HuH-7.5 (cell line): ENCODE data around the gene TFAP2E.
"Not testable (repeated sequence)": the region's sequence is repeated elsewhere in the genome, so short reads cannot be mapped to it uniquely, and the experiment has no call there.

Experiments used
- DNase-seq: peaks from one replicate; pipeline ENCODE4 v3.0.0; 2011; ENCODE audit warnings: low spot score

TFAP2E gene

DNA sequence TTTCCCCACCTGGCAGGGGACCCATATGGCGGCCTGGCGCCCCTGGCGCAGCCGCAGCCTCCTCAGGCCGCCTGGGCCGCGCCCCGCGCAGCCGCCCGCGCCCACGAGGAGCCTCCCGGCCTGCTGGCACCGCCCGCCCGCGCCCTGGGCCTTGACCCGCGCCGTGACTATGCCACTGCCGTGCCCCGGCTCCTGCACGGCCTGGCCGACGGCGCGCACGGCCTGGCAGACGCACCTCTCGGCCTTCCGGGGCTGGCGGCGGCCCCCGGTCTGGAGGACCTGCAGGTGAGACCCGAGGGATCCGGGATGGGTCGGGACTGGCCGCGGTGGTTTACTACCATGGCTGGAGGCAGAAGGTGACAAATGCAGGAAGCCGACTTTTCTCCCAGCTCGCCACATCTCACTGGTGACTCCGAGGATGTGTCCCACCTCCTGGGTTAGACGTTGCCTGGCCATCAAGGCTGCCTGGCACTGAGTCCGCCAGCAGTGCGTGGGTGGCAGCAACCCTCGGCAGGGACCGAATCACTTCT is 1.1 kb downstream of the TFAP2E start:
- DNase-seq = no peak

DNA sequence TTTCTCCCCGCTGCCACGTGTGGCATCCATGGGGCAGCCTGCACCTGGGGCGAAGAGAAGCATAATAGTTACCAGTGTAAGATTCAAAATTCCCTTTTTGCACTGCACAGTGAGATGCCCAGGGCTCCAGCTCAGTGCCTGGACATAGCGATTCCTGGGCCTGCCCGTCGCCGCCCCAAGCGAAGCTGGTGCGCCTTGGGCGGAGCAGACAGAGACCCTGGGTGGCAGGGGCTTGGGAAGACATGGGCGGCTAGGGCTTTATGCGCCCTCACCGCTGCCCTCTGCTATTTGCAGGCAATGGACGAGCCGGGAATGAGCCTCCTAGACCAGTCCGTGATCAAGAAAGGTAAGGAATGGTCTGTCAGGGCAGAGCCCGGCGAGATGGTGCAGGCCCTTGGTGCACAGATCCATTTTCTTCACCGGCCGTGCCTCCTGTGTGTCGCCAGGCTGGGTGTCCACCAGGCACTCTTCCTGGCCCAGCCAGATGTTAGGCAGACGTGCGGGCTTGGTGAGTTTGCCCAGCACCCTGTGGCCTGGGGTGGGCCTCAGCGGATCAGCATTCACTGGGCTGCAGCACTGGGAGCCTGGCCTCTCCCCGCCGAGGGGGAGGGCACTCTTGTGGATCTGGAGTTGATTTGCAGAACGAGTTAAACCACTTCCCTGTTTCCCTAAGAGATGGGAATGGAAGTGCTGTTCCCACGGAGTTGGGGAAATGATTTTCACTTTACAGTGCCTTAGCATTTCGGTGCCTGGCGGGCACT is 1.7 kb downstream of the TFAP2E start:
- DNase-seq = no peak

DNA sequence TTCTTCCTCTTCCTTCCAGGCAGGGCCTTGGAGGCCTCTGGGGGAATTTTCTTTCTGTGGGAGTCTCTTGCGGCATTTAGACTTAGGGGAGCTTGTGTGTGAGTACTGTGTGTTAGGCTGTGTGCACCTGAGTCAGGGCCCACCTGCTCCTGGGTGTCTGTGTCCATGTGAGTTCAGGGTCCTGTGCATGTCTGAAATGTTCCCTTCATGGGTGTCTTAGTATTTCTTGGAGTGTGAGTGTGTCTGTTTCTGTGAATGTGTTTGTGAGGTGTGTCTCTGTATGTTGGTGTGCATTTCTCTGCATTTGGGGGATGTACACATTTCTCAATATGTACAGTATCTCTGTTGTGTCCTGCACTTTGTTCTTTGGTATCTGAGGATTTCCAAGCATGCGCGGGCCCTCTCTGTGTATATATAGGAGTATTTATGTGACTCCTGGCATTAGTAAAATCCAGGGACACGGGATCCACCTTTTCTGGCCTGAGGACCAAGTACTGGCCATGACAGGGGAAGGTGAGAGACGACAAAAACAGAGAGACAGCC is 2.4 kb downstream of the TFAP2E start:
- no peak for DNase-seq

- DNase-seq = no peak
Observed at GRCh38 chr1:35576061-35576765, 3.1 kb downstream of the TFAP2E start.

DNA sequence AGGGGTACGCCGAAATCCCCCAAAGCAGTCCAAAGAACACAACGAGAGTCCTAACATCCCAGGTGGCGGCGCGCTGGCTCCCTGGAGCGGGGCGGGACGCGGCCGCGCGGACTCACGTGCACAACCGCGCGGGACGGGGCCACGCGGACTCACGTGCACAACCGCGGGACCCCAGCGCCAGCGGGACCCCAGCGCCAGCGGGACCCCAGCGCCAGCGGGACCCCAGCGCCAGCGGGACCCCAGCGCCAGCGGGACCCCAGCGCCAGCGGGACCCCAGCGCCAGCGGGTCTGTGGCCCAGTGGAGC is 3.6 kb downstream of the TFAP2E start:
- not testable (repeated sequence) for DNase-seq

DNA sequence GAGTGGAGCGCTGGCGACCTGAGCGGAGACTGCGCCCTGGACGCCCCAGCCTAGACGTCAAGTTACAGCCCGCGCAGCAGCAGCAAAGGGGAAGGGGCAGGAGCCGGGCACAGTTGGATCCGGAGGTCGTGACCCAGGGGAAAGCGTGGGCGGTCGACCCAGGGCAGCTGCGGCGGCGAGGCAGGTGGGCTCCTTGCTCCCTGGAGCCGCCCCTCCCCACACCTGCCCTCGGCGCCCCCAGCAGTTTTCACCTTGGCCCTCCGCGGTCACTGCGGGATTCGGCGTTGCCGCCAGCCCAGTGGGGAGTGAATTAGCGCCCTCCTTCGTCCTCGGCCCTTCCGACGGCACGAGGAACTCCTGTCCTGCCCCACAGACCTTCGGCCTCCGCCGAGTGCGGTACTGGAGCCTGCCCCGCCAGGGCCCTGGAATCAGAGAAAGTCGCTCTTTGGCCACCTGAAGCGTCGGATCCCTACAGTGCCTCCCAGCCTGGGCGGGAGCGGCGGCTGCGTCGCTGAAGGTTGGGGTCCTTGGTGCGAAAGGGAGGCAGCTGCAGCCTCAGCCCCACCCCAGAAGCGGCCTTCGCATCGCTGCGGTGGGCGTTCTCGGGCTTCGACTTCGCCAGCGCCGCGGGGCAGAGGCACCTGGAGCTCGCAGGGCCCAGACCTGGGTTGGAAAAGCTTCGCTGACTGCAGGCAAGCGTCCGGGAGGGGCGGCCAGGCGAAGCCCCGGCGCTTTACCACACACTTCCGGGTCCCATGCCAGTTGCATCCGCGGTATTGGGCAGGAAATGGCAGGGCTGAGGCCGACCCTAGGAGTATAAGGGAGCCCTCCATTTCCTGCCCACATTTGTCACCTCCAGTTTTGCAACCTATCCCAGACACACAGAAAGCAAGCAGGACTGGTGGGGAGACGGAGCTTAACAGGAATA is 4.2 kb downstream of the TFAP2E start:
- DNase-seq = no peak

- no peak for DNase-seq
Observed at GRCh38 chr1:35580949-35581388, 7.9 kb downstream of the TFAP2E start.

GRCh38 chr1:35581621-35582020 is 8.5 kb downstream of the TFAP2E start:
- DNase-seq = not testable (repeated sequence)

- no peak for DNase-seq
Observed at GRCh38 chr1:35585281-35585680, 12.2 kb downstream of the TFAP2E start.

DNA sequence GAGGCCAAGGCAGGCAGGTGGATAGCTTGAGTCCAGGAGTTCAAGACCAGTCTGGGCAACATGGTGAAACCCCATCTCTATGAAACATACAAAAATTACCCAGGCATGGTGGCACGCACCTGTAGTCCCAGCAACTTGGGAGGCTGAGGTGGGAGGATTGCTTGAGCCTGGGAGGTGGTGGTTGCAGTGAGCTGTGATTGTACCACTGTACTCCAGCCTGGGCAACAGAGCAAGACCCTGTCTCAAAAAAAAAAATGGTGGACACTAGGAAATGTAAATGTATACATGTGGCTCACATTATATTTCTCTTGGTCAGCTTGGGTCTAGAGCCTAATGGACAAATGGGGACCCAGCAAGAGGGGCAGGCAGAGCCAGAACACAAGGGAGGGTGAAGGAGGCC is 12.7 kb downstream of the TFAP2E start:
- not testable (repeated sequence) for DNase-seq

- DNase-seq = no peak
Observed at GRCh38 chr1:35586808-35587207, 13.7 kb downstream of the TFAP2E start.

DNA sequence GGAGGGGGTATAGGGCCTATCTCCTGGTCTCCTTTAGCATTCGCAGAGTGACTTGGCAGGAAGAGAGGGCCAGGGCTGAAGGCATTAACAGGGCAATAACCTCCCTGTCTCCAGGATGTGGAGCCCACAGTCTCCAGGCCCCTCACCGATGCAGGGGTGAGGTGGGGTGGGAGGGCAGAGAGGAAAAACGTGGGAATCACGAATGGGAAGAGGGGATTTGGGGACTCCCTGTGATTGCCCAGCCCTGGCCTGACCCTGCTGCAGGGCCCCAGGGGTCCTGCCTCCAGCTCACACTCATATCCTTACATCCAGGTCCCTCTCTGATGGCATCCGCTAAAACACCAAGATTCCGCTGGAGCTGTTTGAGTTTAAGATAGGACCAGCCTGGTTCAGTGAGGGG is 14.6 kb downstream of the TFAP2E start:
- no peak for DNase-seq

DNA sequence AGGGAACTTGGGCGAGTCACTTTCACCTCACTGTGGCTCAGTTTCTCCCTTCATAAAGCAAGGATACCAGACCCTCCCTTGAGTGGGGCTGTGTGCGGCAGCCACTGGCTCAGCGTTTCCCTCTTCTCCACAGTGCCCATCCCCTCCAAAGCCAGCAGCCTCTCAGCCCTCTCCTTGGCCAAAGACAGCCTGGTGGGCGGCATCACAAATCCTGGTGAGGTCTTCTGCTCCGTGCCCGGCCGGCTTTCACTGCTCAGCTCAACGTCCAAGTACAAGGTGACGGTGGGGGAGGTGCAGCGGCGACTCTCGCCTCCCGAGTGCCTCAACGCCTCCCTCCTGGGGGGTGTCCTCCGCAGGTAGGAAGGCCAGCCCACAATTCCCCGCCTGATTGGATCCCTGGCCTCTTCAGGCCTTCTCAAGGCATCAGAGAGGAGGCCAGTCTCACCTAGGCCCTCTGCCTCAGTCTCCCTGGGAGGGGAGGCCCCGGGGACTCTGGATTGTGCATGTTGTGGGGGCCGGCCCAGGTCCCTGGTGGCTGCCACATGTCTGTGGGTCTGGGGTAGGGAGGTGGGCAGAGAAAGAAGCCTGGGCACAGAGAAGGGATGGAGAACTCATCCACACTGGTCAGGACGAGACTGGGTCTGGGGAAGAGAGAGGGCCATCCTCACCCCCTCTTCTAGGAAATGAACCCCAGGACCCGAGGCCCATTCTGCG is 15.2 kb downstream of the TFAP2E start:
- no peak for DNase-seq

DNA sequence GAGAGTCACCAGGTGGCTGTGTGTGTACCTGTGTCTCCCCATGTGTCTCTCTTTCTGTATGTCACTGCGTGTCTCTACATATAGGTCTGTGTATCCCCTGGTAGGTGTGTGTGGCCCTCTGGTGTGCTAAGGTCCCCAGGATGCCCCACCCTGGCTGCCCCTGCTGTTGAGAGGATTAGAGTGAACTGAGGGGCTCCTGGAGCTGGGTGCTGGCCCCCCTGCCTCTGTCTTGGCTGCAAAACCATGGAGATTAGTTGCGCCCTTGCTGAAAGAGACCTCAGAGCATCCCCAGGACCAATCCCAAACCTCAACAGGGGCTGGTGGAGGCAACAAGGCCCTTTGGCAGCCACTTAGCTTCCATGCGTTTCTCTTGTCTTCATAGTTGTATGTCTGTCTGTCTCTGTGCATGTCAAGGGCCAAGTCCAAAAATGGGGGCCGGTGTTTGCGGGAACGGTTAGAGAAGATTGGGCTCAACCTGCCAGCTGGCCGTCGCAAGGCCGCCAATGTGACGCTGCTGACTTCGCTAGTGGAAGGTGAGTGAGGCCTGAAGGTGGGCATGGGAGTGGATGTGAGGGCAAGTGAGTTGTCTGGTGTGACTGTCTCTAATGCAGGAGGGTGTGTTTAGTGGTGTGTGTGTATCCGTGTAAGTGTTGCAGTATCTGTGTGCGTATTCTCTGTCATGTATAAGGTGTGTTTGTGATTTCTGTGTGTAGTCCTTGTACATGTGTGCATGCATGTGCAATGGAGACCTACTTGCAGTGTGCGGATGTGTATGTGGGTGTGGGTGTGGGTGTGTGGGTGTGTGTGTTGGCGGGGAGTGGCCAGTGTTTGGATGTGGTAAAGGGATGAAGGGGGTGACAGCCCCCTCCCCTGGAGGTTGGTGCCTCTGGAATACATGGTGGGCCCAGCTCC is 16.7 kb downstream of the TFAP2E start:
- DNase-seq = no peak

- DNase-seq = no peak
Observed at GRCh38 chr1:35590476-35591040, 17.4 kb downstream of the TFAP2E start.

DNA sequence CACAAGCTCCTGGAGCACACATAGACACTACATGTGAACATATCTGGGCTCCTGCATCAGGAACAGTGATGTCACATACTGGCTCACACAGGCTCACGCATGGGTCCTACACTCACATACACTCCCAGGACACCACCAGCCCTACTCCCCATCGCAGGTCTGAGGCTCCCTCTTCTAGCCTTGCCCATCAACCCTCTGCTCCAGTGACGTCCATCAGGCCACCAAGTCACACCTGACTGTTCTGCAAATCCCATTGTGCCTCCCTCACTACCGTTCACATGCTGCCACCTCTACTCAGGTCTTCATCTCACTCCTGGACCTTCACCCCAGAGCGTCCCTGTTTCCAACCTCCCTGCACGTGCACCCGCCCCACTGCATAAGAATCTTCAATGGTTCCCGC is 18.1 kb downstream of the TFAP2E start:
- no peak for DNase-seq

GRCh38 chr1:35592991-35593769 is 20.1 kb downstream of the TFAP2E start:
- DNase-seq = no peak

DNA sequence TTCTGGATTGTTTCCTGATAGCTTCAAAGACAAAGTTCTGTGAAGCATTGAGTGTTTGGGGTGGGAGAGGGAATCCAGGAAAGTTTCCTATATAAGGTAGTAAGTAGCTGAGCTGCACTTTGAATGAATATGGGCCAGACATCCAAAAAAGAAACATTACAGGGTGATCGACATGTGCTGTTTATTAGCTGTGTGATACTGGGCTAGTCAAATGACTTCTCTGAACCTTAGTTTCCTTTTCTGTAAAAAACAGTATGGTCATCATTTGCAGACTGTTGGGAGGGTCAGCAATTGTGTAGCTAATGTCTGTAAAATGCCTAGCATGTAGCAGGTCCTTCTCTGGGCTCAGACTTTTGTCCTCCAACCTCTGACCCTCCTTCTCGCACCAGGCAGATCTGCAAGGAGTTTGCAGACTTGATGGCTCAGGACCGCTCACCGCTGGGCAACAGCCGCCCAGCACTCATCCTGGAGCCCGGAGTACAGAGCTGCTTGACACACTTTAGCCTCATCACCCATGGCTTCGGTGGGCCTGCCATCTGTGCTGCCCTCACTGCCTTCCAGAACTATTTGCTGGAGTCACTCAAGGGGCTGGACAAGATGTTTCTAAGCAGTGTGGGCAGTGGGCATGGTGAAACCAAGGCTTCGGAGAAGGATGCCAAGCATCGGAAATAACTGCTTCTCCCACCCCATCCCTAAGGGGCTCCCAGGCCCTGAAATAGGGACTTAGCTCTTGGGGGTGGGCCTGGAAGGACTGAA is 21.1 kb downstream of the TFAP2E start:
- DNase-seq = no peak

GRCh38 chr1:35595684-35596083 is 22.6 kb downstream of the TFAP2E start:
- DNase-seq = no peak
